ENCODE results near the gene ARHGAP42.

GRCh38 chr11:100941033-100941432 lies 253.9 kb downstream of the ARHGAP42 start:
- TF ChIP-seq POLR2A (IDR thresholded peaks at IDR 0.05; ENCODE audit: extremely low read depth, insufficient read length) (no peak), CTCF (IDR thresholded peaks at IDR 0.05; ENCODE audit: low read depth, low read length) (no peak), MYC (IDR thresholded peaks at IDR 0.05; ENCODE audit: low read depth, low read length) (no peak)
- TF ChIP-seq, protein P1, sequence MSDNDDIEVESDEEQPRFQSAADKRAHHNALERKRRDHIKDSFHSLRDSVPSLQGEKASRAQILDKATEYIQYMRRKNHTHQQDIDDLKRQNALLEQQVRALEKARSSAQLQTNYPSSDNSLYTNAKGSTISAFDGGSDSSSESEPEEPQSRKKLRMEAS (IDR thresholded peaks at IDR 0.05; ENCODE audit: low read depth, low read length), result no peak
